Mammary microvascular endothelial cell (primary cell): ENCODE measurements around the gene CCIN. TPM values are rescaled to one million over a fixed set of nuclear protein-coding genes. Genes with fewer than 3 reads are reported as not detected.

Experiments used
- total RNA-seq: library from RNA; depleted of rRNA; stranded (reverse); fragments of >200 nt; gene quantifications from 2 replicates; pipeline ENCODE4 v1.2.3, GENCODE V29; 2015

The CCIN gene
- total RNA-seq = 0.15 and 0.60 TPM in 2 replicates

DNA sequence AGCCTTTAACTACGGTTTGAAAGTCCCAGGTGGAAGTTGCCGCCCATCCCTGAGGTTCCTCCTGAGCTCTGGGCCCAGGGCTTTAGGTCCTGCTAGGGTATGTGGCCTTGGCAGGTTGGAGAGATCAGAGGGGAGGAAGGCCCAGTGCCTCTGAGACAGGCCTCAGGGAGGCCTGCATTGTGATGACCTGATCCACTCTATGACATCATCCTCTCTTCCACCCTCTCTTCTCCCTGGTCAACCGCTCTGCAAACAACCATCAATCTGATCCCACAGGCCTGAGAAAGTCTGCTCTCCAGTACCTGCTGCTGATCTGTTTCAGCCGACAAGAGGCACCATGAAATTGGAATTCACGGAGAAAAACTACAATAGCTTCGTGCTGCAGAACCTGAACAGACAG, at the start of gene CCIN:
Gene CCIN (plus strand): TSS at position 223 of the 400 bp plus-strand sequence. CDS start 115 bp downstream, at position 338.

DNA sequence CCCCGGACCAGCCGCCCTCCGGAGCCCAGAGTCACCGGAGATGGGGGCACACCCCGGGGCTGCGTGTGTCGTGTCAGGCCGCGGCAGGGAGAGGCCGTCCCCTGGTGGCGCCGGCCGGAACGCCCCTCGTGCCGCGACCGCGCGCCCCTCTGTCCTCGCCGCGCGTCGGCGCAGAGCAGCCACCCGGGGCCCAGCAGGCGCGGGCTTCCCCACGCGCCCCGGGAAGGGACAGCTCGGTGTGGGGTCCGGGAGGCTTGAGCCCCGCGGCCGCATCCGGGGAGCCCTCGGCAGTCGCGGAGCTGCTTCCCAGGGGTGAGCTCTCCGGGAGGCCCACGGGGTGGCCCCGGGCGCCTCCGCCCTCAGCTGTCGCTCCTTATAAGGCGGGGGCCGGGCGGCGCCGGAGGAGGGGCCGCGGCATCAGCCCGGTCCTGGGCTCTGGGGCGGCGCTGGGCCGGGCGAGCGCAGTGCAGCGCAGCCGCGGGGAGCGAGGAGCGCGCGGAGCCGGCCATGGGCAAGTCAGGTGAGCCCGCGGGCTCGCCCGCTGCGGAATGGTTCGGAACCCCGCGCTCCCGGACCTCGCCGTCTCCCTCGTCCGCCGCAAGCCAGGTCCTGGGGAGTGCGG, 32.8 kb upstream of the CCIN start, which contains the start of gene GLIPR2:
Gene GLIPR2 (plus strand): TSS at position 462 of the 622 bp plus-strand sequence. CDS start 46 bp downstream, at position 508.

GRCh38 chr9:36190388-36191289, 21.5 kb downstream of the CCIN start, which contains the start of gene CLTA:
Gene CLTA (plus strand): TSS chr9:36190921. CDS start chr9:36191057, 136 bp downstream.

Other genes starting within 250 kb of the CCIN start
- not detected in 2 replicates for gene OR2S2, start 211.2 kb upstream of the CCIN start, total RNA-seq
- gene RECK, start 132.5 kb upstream of the CCIN start, total RNA-seq = 9.1 and 10.6 TPM in 2 replicates
- 26.0 and 29.0 TPM in 2 replicates for gene GLIPR2, start 32.7 kb upstream of the CCIN start, total RNA-seq
- gene CLTA, start 21.5 kb downstream of the CCIN start, total RNA-seq = 457 and 505 TPM in 2 replicates
- 15.5 and 18.8 TPM in 2 replicates for gene GNE, start 89.1 kb downstream of the CCIN start, total RNA-seq
- gene RNF38, start 230.9 kb downstream of the CCIN start, total RNA-seq = 18.9 and 19.0 TPM in 2 replicates